ENCODE measurements around the gene SPIRE2.

- TF ChIP-seq TCF12 (IDR thresholded peaks at IDR 0.05) (no peak), TCF12 (CRISPR knock-in tag; IDR thresholded peaks at IDR 0.05) (no peak), MED13 (CRISPR knock-in tag; IDR thresholded peaks at IDR 0.05) (no peak), SMAD9 (CRISPR knock-in tag; IDR thresholded peaks at IDR 0.05) (no peak), ZFP36 (IDR thresholded peaks at IDR 0.05; ENCODE audit: borderline replicate concordance, low read depth, low read length, partially characterized antibody) (no peak), ZNF292 (CRISPR knock-in tag; IDR thresholded peaks at IDR 0.05; ENCODE audit: borderline replicate concordance, low read depth) (no peak), MYC (CRISPR knock-in tag; IDR thresholded peaks at IDR 0.05; ENCODE audit: borderline replicate concordance) (no peak), POLR2AphosphoS5 (IDR thresholded peaks at IDR 0.05; ENCODE audit: low read depth, low read length) (no peak), GATAD1 (CRISPR knock-in tag; IDR thresholded peaks at IDR 0.05) (no peak), MAF1 (CRISPR knock-in tag; IDR thresholded peaks at IDR 0.05; ENCODE audit: borderline replicate concordance) (no peak), MEIS1 (CRISPR knock-in tag; IDR thresholded peaks at IDR 0.05; ENCODE audit: borderline replicate concordance) (no peak), ETV6 (CRISPR knock-in tag; conservative IDR thresholded peaks at IDR 0.05) (no peak)
Observed at GRCh38 chr16:89786474-89787364, 41.6 kb upstream of the SPIRE2 start.

Data from HepG2 (cell line).